HUES48 (cell line): ENCODE measurements around the gene OR2AG1.
"Not testable (repeated sequence)": the region's sequence is repeated elsewhere in the genome, so short reads cannot be mapped to it uniquely, and the experiment has no call there.

ENCODE experiments used
- H3K27ac ChIP-seq: one replicate; pipeline ENCODE4 v1.7.0; 2013; ENCODE audit warnings: low read depth, low read length, inconsistent platforms
- H3K27me3 ChIP-seq: 2 replicates; pipeline ENCODE4 v1.6.1; 2013; ENCODE audit warnings: mild to moderate bottlenecking, low read length; ENCODE audit not compliant: control insufficient read depth, insufficient read depth
- H3K36me3 ChIP-seq: 2 replicates; pipeline ENCODE4 v1.6.1; 2013; ENCODE audit warnings: low read length; ENCODE audit not compliant: control insufficient read depth, insufficient read depth
- H3K4me1 ChIP-seq: 2 replicates; pipeline ENCODE4 v1.6.1; 2013; ENCODE audit warnings: mild to moderate bottlenecking, low read length; ENCODE audit not compliant: control insufficient read depth, insufficient read depth
- H3K4me3 ChIP-seq: 2 replicates; pipeline ENCODE4 v1.5.1; 2013; ENCODE audit warnings: mild to moderate bottlenecking, low read depth, low read length
- H3K9ac ChIP-seq: 2 replicates; pipeline ENCODE4 v1.6.1; 2013; ENCODE audit warnings: mild to moderate bottlenecking, low read depth, low read length, moderate library complexity
- H3K9me3 ChIP-seq: 2 replicates; pipeline ENCODE4 v1.6.1; 2013; ENCODE audit warnings: low read length; ENCODE audit not compliant: control insufficient read depth, insufficient read depth

Gene OR2AG1

DNA sequence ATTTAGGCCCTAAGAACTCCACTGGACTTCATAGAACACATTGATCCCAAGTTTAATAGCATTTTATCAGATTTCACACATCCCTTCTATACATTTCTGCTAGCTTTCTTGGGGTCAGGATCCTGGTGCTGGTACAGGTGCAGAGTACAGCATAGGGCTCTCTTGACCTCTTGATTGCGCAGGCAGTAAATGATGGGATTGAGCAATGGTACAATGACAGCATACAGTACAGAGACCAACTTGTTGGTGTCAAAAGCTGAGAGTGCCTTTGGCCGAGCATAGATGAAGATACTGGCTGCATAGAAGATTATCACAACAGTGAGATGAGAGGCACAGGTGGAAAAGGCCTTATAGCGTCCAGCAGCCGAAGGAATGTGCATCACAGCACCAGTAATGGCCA is 11.8 kb downstream of the OR2AG1 start:
- Histone ChIP-seq H3K27me3 (no peaks in the 10 kb centered on the region), H3K27ac (no peak overlapping the region), H3K9me3 (no peaks in the 10 kb centered on the region), H3K4me1 (no peaks in the 10 kb centered on the region), H3K36me3 (no peaks in the 10 kb centered on the region), H3K9ac (no peak overlapping the region), H3K4me3 (no peak overlapping the region)

DNA sequence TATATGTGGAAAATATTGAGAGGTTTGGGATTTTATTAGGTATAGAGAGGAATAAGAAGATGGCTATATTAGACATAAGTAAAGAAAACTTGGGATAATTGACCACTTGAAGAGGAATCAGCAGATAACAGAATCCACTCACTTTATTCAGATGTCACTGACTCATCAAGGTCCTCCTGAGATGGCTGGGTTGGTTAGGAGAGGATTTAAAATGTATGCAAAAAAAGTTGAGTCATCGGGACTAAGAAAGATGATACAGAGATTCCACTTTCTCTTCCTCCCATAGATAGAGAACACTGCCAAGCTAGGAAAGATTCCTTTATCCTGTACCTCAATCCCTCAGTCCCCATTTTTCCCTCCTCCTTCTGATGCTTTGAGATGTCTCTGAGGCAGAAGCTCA is 16.6 kb downstream of the OR2AG1 start, which contains the start of gene OR6A2:
TSS of gene OR6A2 (minus strand) at position 288 of the 400 bp plus-strand sequence. CDS start 3,981 bp downstream, outside the sequence.
- H3K9ac ChIP-seq = no peak within 1 kb of the TSS
- H3K27ac ChIP-seq = peak within 1 kb of the TSS; percentile 74
- peaks cover 12% of the 10 kb centered on the region; the same call in 1 of the 2 replicates for H3K9me3 ChIP-seq
- peaks cover 9% of the 10 kb centered on the region for H3K4me1 ChIP-seq
- no peaks in the 10 kb centered on the region for H3K36me3 ChIP-seq
- no peaks in the 10 kb centered on the region for H3K27me3 ChIP-seq
- no peak within 1 kb of the TSS for H3K4me3 ChIP-seq

DNA sequence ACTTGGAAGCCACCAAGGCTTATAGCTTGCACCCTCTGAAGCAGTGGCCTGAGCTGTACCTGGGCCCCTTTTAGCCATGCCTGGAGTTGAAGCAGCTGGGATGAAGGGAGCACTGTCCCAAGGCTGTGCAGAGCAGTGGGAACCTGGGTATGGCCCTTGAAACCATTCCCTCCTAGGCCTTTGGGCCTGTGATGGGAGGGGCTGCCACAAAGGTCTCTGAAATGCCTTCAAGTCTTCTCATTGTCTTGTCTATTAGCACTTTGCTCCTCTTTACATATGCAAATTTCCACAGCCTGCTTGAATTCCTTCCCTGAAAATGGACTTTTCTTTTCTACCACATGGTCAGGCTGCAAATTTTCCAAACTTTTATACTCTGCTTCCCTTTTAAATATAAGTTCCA is 18.3 kb downstream of the OR2AG1 start:
- peak overlapping the region; percentile 22; the same call in 1 of the 2 replicates for H3K4me3 ChIP-seq
- not testable (repeated sequence) for H3K4me1 ChIP-seq, H3K36me3 ChIP-seq, H3K9ac ChIP-seq, H3K27me3 ChIP-seq
- peaks cover 12% of the 10 kb centered on the region; the same call in 1 of the 2 replicates for H3K9me3 ChIP-seq
- peak overlapping the region; percentile 74 for H3K27ac ChIP-seq

DNA sequence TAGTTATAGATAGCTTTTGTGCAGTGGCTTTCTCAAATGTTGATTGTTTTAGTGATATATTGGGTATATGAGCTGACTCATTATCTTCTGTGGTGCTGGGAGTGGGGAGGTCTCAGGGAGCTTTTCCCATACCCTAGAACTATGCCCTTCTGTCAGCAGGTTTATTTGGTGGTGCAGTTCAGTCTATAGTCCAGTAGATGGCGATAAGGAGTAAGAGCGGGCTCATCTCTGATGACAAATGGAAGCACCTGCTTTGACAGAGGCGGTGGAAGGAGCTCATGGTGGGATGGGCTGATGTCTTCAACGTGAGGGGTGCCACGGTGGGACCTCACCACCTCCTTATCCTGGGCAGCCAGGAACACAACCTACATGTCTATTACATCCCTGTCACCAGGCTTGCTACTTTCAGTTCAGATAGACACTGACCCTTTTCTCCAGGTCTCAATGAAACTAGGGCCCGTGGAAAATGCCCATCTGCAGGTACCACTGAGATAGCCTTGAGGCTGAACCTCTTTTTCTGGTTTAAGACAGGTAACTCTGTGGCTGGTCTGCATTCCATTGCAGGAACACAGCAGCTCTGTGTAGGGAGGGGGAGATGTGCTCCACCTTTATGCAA is 29.7 kb downstream of the OR2AG1 start:
- H3K9ac ChIP-seq = no peak overlapping the region
- no peak overlapping the region for H3K4me3 ChIP-seq
- H3K36me3 ChIP-seq = no peaks in the 10 kb centered on the region
- H3K4me1 ChIP-seq = no peaks in the 10 kb centered on the region
- no peak overlapping the region for H3K27ac ChIP-seq
- H3K9me3 ChIP-seq = no peaks in the 10 kb centered on the region
- no peaks in the 10 kb centered on the region for H3K27me3 ChIP-seq

DNA sequence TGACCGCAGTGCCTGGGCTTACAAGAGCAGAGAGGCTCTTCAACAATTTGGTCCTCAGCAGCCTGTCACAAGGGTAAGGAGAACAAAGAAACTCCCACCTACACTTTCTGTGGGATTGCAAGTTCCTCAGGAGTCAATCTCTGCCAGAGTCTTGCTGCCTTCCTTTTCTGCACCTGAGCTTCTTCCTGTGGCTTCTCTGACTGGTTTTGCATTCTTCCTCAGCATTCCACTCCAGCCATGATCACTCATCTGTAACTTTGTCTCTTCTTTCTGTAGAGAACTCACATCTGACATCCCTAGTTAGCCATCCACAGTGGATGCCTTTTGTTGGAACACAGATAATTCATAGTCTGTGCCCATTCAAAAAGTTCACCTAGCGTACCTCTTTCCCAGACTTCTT is 30.8 kb downstream of the OR2AG1 start:
- H3K4me1 ChIP-seq = no peaks in the 10 kb centered on the region
- H3K9ac ChIP-seq = no peak overlapping the region
- H3K4me3 ChIP-seq = no peak overlapping the region
- no peaks in the 10 kb centered on the region for H3K36me3 ChIP-seq
- H3K27ac ChIP-seq = no peak overlapping the region
- H3K27me3 ChIP-seq = no peaks in the 10 kb centered on the region
- H3K9me3 ChIP-seq = no peaks in the 10 kb centered on the region

DNA sequence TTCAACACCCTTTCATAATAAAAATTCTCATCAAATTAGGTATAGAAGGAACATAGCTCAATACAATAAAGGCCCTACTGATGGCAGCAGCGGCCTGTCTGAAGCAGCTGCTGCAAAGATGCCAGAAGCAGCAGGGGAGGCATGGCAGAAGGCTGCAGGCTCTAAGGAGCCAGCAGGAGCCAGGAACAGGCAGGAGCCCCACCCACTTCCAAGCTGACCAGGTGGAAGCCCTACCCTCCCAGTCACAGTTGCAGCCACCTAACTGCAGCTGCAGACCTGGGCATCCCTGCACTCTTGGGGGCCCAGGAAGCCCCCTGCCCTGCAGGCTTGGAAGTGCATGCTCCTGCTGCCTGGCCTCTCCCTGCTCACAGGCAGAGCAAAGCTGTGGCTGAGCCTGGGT is 34.9 kb downstream of the OR2AG1 start:
- Histone ChIP-seq H3K4me1 (no peaks in the 10 kb centered on the region), H3K27me3 (no peaks in the 10 kb centered on the region), H3K36me3 (no peaks in the 10 kb centered on the region), H3K9me3 (no peaks in the 10 kb centered on the region), H3K4me3 (no peak overlapping the region), H3K27ac (no peak overlapping the region), H3K9ac (no peak overlapping the region)

DNA sequence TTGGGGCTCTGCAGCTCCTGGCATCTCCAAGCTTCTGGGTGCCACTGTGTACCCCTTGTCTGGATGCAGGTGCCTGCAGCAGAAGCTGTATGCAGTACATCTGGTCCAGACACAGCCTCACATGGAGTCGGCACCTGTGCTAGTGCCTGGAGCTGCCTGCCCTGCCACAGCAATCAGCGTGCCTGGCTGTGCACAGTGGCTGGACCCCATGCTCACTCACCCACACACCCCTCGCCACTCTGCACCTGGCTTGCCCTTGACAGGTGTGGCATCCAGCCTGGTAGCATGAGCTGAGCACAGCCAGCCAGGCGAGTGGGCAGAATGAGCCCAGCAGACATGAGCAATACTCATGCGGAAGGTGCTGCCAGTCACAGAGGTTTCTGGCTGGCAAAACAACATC is 36.1 kb downstream of the OR2AG1 start:
- no peak overlapping the region for H3K9ac ChIP-seq
- no peak overlapping the region for H3K4me3 ChIP-seq
- H3K27ac ChIP-seq = no peak overlapping the region
- no peaks in the 10 kb centered on the region for H3K36me3 ChIP-seq
- H3K9me3 ChIP-seq = no peaks in the 10 kb centered on the region
- H3K27me3 ChIP-seq = no peaks in the 10 kb centered on the region
- H3K4me1 ChIP-seq = no peaks in the 10 kb centered on the region

DNA sequence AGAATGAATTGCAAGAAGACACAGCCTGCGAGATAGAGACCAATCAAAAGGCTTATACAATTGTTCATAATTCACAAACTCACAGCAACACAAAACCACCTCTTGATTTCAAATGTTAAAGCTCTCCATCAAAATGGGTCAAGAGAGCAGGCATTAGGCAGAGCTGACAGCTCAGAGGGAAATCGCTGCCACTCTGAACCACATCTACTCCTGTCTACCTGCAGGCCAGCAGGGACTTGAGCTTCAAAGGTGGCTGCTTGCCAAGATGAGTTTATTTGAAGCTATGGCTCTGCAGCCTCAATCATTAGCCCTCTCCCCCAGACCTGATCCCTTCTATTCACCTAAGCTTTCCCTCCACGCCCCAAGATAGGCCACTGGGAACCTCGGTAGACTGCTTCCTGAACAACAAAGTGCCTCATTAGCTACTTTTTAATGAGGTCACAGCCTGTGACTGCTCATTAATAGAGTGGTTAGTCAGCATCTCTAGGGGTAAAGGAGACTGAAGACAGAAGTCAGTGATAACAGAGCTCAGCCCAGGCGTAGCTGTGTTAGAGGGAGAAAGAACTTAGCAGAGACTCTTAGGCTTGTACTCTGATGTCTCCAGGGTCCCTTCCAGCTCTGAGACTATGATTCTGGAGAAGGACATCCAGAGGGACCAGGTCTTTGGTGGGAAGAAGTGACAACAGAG is 41.5 kb downstream of the OR2AG1 start:
- no peaks in the 10 kb centered on the region for H3K27me3 ChIP-seq
- H3K9me3 ChIP-seq = no peaks in the 10 kb centered on the region
- H3K9ac ChIP-seq = no peak overlapping the region
- H3K4me3 ChIP-seq = no peak overlapping the region
- H3K36me3 ChIP-seq = no peaks in the 10 kb centered on the region
- no peaks in the 10 kb centered on the region for H3K4me1 ChIP-seq
- H3K27ac ChIP-seq = no peak overlapping the region

DNA sequence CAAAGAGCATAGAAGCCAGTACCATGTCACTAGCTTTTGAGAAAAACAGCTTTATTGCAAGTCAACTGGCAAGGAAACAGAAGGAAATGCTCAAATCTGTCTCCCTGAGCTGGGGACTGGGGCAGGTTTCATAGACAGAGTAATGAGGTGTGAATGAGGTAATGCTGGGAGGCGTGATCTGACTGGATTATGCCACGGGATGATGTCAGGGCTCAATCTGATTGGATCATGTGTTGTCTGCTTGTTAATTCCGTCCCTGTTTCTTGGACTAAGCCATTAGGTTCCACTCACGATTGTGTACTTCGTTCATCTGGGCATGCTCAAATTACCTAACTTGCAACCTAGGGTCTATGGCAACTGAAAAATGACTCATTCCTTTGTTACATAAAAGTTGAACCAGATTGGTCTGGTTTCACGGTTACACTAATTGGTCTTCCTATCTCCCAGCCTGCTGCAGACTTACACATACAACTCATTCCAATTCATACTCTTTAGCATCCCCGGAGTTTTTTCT is 42.5 kb downstream of the OR2AG1 start:
- Histone ChIP-seq H3K36me3 (no peaks in the 10 kb centered on the region), H3K27me3 (no peaks in the 10 kb centered on the region), H3K27ac (no peak overlapping the region), H3K4me1 (no peaks in the 10 kb centered on the region), H3K9ac (no peak overlapping the region), H3K4me3 (no peak overlapping the region), H3K9me3 (no peaks in the 10 kb centered on the region)

DNA sequence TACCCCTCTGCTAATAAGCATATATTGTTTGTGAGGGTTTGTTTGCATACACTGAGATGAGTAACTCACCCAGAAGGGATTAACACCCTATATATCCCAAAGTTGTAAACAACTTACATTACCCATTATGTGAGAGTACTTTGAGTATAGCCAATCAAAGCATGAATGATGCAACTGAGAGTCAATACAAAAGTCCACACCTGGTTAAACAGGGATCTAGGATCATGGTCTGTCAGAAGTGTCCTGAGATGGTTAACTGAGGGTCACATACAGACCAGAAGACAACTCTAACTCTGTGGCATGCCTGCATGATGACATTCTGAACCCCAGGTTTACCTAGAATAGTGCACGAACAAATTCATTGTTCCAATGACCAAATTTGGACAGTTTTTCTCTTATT is 45.3 kb downstream of the OR2AG1 start:
- H3K9me3 ChIP-seq = no peaks in the 10 kb centered on the region
- H3K4me1 ChIP-seq = no peaks in the 10 kb centered on the region
- no peak overlapping the region for H3K4me3 ChIP-seq
- H3K9ac ChIP-seq = no peak overlapping the region
- no peaks in the 10 kb centered on the region for H3K27me3 ChIP-seq
- no peaks in the 10 kb centered on the region for H3K36me3 ChIP-seq
- H3K27ac ChIP-seq = no peak overlapping the region

DNA sequence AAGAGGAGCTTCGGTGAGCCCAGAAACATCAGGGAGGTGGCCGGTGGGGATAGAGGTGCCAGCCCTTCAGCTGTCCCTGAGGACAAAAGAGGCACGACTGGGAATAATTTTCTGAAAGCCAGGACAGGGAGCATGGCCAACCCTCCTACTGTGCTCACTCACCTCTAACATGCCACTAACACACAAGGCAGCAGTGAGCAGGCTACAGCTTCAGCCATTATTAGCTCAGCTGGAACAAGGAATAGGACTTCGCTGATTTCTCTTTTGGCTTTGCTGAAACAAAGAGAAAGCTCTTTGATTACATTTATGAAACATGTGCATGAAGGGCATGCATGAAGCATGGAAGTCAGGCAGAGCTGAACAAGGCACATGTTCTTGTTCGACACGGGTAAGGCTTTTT is 50.5 kb downstream of the OR2AG1 start:
- Histone ChIP-seq H3K27me3 (no peaks in the 10 kb centered on the region), H3K4me3 (no peak overlapping the region), H3K9me3 (no peaks in the 10 kb centered on the region), H3K9ac (no peak overlapping the region), H3K36me3 (no peaks in the 10 kb centered on the region), H3K4me1 (no peaks in the 10 kb centered on the region), H3K27ac (no peak overlapping the region)
